PC-9 (cell line): ENCODE measurements around the gene EYA3. TPM values are rescaled to one million over a fixed set of nuclear protein-coding genes. Genes with fewer than 3 reads are reported as not detected.

Source experiments
- BruUV-seq: library from RNA; stranded (reverse); fragments of 400-500 nt; replicated peaks from 2 replicates; lab custom pipeline; 2021; lab: Mats Ljungman, UMichigan
- CTCF ChIA-PET: fragments of 300-600 bp; sonication (Branson Sonifier 250); formaldehyde crosslinking; loops from one replicate; lab custom pipeline; 2022; ENCODE audit warnings: antibody characterized with exemption; lab: Charles Lee
- POLR2A ChIA-PET: fragments of 300-600 bp; sonication (Branson Sonifier 250); formaldehyde crosslinking; loops from one replicate; lab custom pipeline; 2022; ENCODE audit warnings: antibody characterized with exemption; ENCODE audit not compliant: unreplicated experiment; lab: Charles Lee
- DNase-seq, 2 experiments: peaks; one replicate each; pipeline versions ENCODE4 v3.0.0 to v3.0.0-alpha.2; 2015 to 2022; ENCODE audit warnings: mixed read lengths in 1 of 2
- H2AFZ ChIP-seq: fragments of 200-600 bp; sonication (generic); 2 replicates; pipeline ENCODE4 v1.8.1; 2017; ENCODE audit warnings: antibody characterized with exemption
- H3F3A ChIP-seq: fragments of 200-600 bp; sonication (generic); 2 replicates; pipeline ENCODE4 v1.8.1; 2017; ENCODE audit warnings: antibody characterized with exemption, mild to moderate bottlenecking, low read depth; ENCODE audit not compliant: insufficient read depth
- H3K27ac ChIP-seq: fragments of 200-600 bp; sonication (generic); 2 replicates; pipeline ENCODE4 v1.6.1; 2016; ENCODE audit warnings: mixed run types
- H3K27me3 ChIP-seq: fragments of 200-600 bp; sonication (generic); 2 replicates; pipeline ENCODE4 v1.6.1; 2016; ENCODE audit warnings: low read depth, mixed run types; ENCODE audit not compliant: insufficient read depth
- H3K36me3 ChIP-seq: fragments of 200-600 bp; sonication (generic); 2 replicates; pipeline ENCODE4 v1.6.1; 2016; ENCODE audit warnings: low read depth, mixed run types
- H3K4me1 ChIP-seq: fragments of 200-600 bp; sonication (generic); replicated peaks from 2 replicates; pipeline ENCODE4 v1.6.1; 2016; ENCODE audit warnings: mixed run types; ENCODE audit not compliant: insufficient read depth
- H3K4me2 ChIP-seq: fragments of 200-600 bp; sonication (generic); 2 replicates; pipeline ENCODE4 v1.6.1; 2017; ENCODE audit warnings: mixed run types
- H3K4me3 ChIP-seq: fragments of 200-600 bp; sonication (generic); 2 replicates; pipeline ENCODE4 v1.6.1; 2016; ENCODE audit warnings: mixed run types
- H3K79me2 ChIP-seq: fragments of 200-600 bp; sonication (generic); 2 replicates; pipeline ENCODE4 v1.6.1; 2017; ENCODE audit warnings: low read depth, mixed run types
- H3K9me2 ChIP-seq: fragments of 200-600 bp; sonication (generic); 2 replicates; pipeline ENCODE4 v1.8.1; 2017; ENCODE audit warnings: mild to moderate bottlenecking; ENCODE audit not compliant: insufficient read depth
- H3K9me3 ChIP-seq: fragments of 200-600 bp; sonication (generic); 2 replicates; pipeline ENCODE4 v1.8.1; 2016; ENCODE audit warnings: low read depth; ENCODE audit not compliant: insufficient read depth
- H4K20me1 ChIP-seq: fragments of 200-600 bp; sonication (generic); 2 replicates; pipeline ENCODE4 v1.8.1; 2017; ENCODE audit not compliant: insufficient read depth
- CTCF ChIP-seq: fragments of 200-600 bp; sonication (generic); conservative IDR thresholded peaks from 2 replicates; pipeline ENCODE4 v1.6.1; 2017; ENCODE audit warnings: mixed run types, antibody characterized with exemption, mild to moderate bottlenecking, moderate library complexity
- EZH2 ChIP-seq: fragments of 200-600 bp; sonication (generic); IDR thresholded peaks from 2 replicates; pipeline ENCODE4 v1.8.0; 2017; ENCODE audit warnings: antibody characterized with exemption, low read depth
- intact Hi-C: fragments of 100-400 bp; cut with micrococcal nuclease; formaldehyde crosslinking; loops from one replicate; pipeline ENCODE4 v1.10.0; 2022; ENCODE audit not compliant: unreplicated experiment
- total RNA-seq: library from RNA; stranded (reverse); gene quantifications from 2 replicates; pipeline ENCODE4 v1.2.3, GENCODE V29; 2021

EYA3 gene
- total RNA-seq, 1 experiment from 2014 or later, result 19.0 TPM

- peak overlapping the region; percentile 94 for H3K27ac ChIP-seq
Measured at GRCh38 chr1:28136169-28136921, 47.9 kb upstream of the EYA3 start.

GRCh38 chr1:28135371-28136168, 47.2 kb upstream of the EYA3 start:
- ChIA-PET CTCF (interaction anchor here (0.5 to 2.3 kb wide), 4 partner anchors 18 to 540 kb away, joined by 3 to 10 read pairs (median 6); no protein-coding TSS in a partner anchor), POLR2A (interaction anchor here (0.6 to 0.9 kb wide), 4 partner anchors 62 to 480 kb away, joined by 4 to 29 read pairs (median 6); no protein-coding TSS in a partner anchor)
- BruUV-seq, result no TSS peak
- Histone ChIP-seq H3K36me3 (no peaks in the 10 kb centered on the region), H3F3A (peaks cover 47% of the 10 kb centered on the region), H3K27ac (peak overlapping the region; percentile 94), H3K79me2 (no peaks in the 10 kb centered on the region), H3K27me3 (no peaks in the 10 kb centered on the region), H3K4me1 (peaks cover 38% of the 10 kb centered on the region), H3K9me2 (no peaks in the 10 kb centered on the region), H3K4me2 (peak overlapping the region; percentile 62), H3K4me3 (peak overlapping the region; percentile 21; the same call in 1 of the 2 replicates), H2AFZ (peak overlapping the region; percentile 42), H4K20me1 (no peaks in the 10 kb centered on the region), H3K9me3 (no peaks in the 10 kb centered on the region)
- intact Hi-C loops, result loop anchor here (5.0 kb wide), 1 partner anchor 48 kb away; the partner anchor contains the start of gene EYA3
- DNase-seq, result peak; percentile 42 to 97
- TF ChIP-seq CTCF (no peak), EZH2 (no peak)

More at GRCh38 chr1:28136169-28136921, 47.9 kb upstream of the EYA3 start:
- no peak overlapping the region; the same call in 1 of the 2 replicates for H3K4me3 ChIP-seq
- peak; percentile 55 to 61 for DNase-seq
- ChIA-PET POLR2A (interaction anchor here (0.6 to 0.9 kb wide), 4 partner anchors 61 to 480 kb away, joined by 4 to 29 read pairs (median 6); no protein-coding TSS in a partner anchor), CTCF (interaction anchor here (2.3 kb wide), 1 partner anchor 45 kb away, joined by 10 read pairs; no protein-coding TSS in a partner anchor)
- H4K20me1 ChIP-seq, result no peaks in the 10 kb centered on the region
- no peaks in the 10 kb centered on the region for H3K9me2 ChIP-seq
- TF ChIP-seq CTCF (no peak), EZH2 (no peak)
- intact Hi-C loops, result loop anchor here (5.0 kb wide), 1 partner anchor 49 kb away; the partner anchor contains the start of gene EYA3
- H3K79me2 ChIP-seq, result no peaks in the 10 kb centered on the region
- H3K4me2 ChIP-seq, result peak overlapping the region; percentile 62
- H3K9me3 ChIP-seq, result no peaks in the 10 kb centered on the region
- H3K36me3 ChIP-seq, result no peaks in the 10 kb centered on the region
- BruUV-seq, result no TSS peak
- H3F3A ChIP-seq, result peaks cover 46% of the 10 kb centered on the region
- H2AFZ ChIP-seq, result no peak overlapping the region
- H3K27me3 ChIP-seq, result no peaks in the 10 kb centered on the region
- H3K4me1 ChIP-seq, result peaks cover 38% of the 10 kb centered on the region
